COR-L47 (cell line): Measurements from ENCODE around the gene SYNRG.
A peak's percentile ranks its signal among the peaks of the same experiment; 100 is the strongest.
"Not testable (repeated sequence)": the region's sequence is repeated elsewhere in the genome, so short reads cannot be mapped to it uniquely, and the experiment has no call there.

Experiments
- DNase-seq: peaks from one replicate; lab custom pipeline; 2025; lab: John Stamatoyannopoulos, UW

Gene SYNRG

DNA sequence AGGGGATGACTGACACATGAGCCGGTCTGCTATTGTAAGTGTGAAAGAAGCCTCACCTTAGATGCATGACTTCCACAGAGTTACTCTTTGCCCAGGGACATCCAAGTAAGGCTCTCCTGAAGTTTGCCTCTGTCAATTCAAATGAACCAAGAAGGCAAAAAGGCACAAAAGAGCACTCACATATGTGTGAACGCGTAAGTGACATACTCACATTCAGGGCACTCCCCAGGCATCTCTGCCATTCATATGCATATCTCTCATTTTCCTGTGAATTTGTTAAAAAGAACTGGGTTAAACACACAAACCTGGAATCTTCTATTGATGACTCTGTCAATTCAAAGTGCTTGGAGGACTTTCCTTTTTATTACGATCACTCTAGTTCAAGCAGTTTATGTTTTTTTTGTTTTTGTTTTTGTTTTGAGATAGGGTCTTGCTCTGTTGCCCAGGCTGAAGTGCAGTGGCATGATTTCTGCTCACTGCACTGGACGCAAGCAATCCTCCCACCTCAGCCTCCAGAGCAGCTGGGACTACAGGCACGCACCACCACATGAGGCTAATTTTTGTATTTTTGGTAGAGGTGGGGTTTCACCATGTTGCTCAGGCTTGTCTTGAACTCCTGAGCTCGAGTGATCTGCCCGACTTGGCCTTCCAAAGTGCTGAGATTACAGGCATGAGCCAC lies 70.1 kb downstream of the SYNRG start:
- no peak for DNase-seq

DNA sequence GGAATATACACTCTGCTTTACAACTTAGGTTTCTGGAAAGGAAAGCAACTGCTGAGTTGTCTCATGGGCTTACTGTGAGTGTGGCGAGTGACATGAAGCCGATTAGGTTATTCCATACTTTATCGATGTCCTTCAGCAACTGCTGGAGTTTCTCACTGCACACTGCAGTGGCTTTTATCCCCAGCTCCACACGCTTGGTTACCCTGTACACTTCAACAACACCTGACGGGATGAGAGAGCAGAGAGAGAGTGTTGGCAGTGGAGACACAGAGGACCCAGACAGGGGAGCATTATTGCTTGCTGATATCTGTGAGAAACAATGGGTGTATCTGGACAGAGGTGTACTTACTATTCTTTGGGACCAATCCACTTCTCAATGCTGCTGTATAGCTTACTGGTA lies 73.3 kb downstream of the SYNRG start:
- no peak for DNase-seq

DNA sequence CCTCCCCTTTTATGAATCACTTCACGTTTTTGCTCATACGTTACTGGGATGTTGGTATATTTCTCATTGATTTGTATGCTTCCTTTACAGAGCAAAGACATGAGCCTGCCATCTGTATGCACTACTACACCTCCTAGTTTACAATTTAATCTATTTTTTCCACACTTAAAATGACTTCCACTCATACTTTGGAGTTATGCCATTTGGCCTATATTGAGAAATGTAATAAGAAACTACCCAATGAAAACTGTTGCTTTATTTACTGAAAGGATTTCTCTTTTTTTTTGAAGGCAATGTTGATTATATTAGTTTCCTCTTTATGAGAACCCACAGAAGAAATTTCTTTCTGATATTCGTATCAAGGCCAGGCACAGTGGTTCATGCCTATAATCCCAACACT lies 76.5 kb downstream of the SYNRG start:
- DNase-seq = no peak

DNA sequence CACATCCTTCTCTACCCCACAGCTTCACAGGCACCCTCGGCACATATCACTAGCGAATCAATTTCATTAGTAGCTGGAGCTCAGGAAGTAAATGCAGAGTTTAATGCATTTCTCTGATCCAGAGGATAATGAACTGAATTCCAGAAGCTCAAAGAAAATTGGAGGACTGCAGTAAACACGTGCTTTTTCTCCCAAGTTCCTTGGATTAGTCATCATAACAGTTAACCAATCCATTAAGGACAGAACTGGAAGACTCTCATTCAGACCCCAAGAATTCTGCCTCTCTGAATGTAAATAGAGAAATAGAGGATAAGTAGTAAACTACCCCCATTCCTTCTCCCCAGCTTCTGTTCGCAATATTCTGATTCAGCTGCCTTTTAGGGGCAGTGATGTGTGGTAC lies 78.8 kb downstream of the SYNRG start:
- DNase-seq = no peak

DNA sequence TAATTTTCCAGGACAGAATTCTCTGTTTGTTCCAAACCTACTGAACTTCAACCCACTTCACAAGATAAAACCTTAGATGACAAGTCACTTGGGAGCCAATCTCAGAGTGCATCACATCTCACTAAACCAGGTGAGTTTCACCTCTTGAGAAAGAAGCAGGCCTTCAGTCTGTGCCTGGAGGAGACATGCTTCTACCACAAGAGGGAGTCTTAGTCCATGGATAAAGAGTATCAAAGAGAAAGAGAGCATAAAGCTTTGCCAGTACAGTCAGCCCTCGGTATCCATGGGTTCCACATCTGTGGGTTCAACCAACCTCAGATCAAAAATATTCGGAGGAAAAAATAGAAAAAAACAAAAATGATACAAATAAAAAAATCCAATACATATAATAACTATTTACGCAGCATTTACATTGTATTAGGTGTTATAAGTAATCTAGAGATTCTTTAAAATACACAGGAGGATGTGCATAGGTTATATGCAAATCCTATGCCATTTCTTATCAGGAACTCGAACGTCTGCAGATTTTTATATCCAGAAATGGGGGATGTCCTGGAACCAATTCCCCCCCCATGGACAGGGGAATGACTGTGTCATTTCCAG lies 81.9 kb downstream of the SYNRG start:
- DNase-seq = peak; percentile 13

DNA sequence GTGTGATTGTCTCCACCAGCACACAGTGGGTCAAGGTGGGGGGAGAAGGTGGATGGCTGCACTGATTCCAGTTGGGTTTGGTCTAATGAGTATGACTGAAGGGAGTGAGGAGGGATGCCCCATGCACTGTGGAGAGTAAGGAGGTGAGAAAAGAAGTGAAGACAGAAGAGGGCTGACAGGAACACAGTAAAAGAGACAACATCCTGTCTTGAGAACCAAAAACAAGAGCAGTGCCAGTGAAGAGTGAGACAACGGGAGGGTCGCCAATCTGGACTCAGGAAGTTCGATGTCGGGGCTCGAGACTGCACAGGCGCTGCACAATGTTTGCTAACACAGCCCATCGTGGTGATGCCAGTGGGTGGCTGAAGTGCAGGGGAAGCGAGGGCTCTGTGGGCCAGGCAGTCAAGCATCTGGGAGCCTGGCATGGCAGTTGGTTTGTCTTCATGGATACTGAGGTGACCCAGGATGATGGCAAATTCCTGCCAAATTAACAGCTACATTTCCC lies 85.5 kb downstream of the SYNRG start:
- no peak for DNase-seq

DNA sequence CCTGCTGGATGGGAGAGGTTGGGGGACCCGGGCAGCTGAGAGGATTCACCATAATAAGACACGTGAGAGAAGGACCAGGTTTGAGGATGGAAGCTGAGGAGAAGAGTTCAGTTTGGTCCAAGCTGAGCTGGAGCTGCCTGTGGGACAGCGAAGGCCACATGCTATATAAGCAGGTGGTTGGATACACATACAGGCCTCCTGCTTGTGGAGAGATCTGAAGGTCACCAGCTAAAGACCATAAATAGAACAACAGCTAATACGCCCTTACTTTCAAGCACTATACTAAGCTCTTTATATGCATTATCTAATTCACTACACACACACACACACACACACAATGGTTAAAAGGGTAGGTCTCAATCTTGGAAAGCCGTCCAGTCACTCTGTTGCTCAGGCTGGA lies 87.4 kb downstream of the SYNRG start:
- DNase-seq = no peak

DNA sequence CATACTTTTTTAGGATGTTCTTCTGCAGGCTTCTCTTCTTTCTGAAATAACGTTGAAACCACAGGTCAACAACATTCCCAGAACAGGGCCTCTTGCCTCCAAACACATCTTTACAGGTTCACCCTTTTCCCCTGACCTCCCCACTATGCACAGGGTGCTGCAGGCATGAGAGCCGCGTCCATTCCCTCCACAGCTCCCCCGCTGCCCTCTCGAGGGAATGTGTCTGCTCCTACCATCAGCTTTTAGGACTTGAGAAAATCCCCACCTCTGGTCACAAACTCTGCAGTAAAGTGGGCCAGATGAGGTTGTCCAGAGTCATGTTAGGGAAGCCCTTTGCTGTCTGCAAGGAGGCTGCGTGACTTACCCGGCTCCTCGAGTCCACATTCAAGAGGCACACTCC lies 89.0 kb downstream of the SYNRG start:
- no peak for DNase-seq

DNA sequence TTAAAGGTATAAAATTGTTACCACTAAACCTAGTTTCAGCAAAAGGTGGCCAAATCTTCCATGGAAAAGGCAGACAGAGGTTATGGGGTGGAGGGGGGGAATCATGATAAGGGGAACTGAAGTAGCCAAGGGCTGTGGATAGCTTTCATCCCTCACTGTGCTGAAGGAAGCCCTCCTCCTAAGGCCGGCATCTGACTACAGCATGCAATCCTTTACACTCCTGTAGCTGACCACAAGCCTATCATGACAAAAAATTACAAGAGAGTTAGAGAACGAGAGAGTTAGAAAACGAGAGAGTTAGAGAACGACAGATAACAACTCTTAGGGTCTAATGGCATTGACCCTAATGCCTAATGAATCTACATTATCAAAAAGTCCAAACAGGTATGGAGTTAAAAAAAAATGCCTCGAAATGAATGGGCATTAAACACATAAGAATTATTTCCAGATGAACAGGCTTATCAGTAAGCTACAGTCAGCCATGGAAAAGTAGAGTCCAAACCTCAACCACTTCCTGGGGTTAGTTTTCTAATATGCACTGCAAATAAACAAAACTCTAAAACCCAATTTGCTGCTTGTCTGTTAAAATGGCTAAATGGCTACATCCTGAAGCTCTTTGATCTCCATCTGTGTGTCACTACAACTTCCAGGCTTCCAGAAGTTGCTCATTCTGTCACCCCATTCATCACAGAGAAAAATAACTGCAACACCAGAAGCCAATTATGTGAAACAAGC lies 89.8 kb downstream of the SYNRG start:
- DNase-seq = no peak

DNA sequence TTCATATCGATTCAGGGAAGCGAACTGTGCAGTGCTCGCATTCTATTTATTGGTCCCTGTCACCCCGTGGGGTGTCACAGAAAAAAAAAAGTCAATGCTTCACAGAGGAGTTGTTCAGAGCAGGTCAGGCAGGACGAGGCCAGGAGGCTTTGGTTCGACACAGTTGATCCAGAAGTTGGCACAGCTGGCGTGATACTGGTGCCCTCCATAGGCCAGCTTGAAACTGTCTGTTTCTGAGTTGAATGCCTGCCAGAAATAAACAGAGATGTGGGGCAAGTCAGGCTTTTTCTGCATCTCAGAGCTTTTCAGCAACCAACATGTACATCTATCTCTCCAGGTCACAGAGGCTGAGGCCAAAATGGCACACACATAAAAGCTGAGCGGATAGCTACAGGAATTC lies 90.4 kb downstream of the SYNRG start:
- DNase-seq = no peak

DNA sequence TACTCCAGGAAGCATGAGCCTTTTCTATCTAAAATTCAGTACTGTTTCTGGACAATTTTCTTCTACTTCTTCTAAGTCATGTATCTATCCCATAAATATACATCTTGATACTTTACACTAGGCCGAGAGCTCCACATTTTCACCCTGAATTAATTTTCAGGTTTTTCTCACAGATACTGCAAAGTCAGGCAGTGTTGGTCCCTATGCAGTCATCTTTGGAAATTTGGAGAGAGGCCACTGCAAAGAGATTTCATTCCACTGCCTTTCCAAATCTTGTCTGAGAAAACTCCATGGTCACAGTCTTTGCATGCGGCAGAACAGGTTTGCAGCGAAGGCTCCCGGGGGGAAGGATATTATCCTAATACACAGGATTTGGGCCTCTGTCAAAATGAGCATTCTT lies 91.3 kb downstream of the SYNRG start:
- DNase-seq = no peak

DNA sequence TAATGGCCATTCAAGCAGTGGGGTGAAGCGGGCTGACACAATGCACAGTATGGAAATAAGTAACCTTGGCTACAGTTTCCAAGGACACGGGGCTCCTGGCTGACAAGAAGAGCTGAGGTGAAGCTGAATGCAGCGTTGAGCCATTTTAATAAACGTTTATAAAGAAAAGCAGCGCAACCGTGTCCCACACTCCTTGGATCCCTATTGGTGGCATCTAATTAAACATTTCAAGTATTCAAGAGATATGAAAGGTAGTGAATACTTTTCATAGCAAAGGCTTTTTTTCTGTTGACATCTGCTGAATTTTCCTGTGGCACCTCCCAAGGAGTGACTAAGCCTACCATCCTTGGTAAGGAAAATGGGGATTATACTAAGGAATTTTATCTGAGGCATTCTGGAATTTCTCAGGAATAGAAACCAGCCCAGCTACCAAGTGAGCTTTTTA lies 93.1 kb downstream of the SYNRG start:
- no peak for DNase-seq

DNA sequence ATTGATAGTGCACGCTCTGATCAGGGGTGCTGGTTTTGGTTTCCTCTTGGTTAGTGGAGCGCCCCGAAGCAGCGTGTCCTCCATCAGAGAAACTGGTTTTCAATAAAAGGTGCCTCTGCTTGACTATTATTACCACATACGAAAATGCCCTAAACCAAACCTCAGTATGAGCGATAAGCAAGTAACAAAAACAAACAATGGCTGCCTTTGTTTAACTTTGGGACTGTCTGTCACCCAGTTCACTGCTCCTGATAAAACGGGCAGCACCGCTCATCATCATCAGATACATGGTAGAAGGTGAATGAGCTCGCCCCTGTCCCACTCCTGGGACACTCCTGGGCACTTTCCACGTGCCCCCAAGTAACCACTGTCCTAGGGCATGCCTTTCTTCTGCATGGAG lies 95.5 kb downstream of the SYNRG start:
- DNase-seq = no peak

DNA sequence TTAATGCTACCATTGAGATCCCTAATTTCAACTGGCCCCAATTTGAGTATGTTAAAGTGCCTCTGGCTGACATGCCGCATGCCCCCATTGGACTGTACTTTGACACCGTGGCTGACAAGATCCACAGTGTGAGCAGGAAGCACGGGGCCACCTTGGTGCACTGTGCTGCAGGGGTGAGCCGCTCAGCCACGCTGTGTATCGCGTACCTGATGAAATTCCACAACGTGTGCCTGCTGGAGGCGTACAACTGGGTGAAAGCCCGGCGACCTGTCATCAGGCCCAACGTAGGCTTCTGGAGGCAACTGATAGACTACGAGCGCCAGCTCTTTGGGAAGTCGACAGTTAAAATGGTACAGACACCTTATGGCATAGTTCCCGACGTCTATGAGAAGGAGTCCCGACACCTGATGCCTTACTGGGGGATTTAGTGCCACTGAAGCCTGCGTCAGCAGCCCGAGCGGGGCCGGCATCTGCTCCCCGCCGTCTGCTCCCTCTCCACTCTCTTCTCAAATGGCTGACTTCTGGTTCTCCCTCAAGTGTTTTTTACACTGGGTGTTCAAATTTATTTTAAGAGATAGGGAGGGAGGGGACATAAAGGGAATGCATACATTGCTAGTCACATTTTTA lies 96.7 kb downstream of the SYNRG start:
- no peak for DNase-seq

DNA sequence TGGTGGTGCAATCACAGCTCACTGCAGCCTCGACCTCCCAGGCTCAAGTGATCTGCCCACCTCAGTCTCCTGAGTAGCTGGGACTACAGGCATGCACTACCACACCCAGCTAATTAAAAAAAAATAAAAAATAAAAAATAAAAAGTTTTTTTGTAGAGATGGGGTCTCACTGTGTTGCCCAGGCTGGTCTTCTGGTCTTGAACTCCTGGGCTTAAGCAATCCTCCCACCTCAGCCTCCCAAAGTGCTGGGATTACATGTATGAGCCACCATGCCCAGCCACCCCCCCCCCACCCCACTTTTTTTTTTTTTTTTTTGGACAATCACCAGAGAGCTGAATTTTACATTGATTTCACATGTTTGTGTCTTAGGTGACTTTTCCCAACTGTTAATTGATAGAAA lies 97.6 kb downstream of the SYNRG start:
- not testable (repeated sequence) for DNase-seq

DNA sequence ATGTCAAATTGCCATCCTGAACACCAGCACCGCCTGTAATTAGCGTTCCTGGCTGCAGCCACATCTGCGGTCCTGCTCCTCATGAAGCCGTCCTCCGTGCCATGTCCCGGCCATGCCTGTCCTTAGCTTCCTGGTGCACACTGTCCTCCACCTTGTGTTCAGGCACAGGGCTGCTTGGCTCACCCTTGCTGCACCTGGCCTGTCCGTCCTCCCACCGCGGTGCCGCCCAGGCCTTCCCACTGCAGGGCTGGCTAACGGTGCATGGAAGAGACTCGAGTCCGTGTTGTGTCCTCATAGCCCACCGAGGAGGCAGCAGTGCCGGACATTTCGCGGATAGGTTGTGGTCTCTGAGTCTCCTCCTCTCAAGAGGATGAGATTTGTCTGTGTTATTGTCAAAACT lies 99.2 kb downstream of the SYNRG start:
- no peak for DNase-seq

DNA sequence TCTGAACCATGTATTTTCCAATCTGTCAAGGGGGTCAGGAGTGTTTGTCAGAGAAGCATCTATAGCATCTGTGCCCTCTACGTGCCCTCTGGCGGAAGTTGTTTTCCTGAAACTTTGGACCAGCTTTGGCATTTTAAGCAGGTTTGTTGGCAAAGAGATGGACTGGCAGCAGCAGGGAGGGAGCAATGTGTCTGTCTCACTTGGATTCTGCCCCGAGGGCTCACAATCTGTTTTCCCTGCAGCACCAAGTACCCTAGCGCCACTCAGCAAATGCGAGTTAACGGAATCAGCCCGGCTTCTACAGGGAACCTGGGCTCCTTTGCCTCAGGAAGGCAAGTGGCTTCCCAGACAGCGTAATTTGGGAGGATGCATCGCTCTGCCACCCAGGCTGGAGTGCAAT lies 102.1 kb downstream of the SYNRG start:
- no peak for DNase-seq

DNA sequence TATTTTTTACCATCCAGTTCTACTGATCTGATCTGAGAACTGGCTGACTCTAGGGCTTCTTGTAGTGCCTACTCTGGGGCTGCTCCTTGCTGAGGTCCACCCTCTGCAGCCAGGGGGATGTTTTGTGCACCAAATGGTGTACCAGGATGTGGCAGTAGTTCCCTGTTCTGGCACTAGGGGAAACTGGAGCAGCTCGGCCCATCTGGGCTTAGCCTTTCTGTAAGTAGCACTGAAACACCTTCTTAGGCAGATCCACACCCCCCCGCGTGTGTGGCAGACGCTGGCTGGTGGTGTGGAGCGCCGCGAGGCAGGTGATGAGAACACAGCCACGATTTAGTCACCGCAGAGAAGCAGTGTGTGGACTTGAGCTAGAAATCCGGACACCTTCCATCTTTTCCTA lies 102.5 kb downstream of the SYNRG start:
- peak; percentile 22 for DNase-seq

DNA sequence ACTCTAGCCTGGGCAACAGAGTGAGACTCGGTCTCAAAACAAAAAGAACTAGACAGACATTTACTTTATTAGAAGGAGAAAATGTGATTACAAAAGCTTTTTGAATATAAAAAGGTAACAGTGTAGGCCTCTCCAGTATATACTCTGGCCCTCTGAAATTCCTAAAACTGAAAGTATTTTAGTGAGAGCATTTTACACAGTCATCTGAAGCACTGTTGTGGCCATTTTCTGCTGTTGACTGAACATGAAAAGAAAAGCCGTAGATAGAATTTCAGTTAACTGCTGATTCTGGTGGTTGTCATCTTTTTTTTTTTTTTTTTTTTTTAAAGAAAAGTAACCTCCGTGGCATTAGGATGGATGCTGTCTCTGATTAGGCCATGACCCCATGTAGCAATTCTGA lies 103.9 kb downstream of the SYNRG start:
- DNase-seq = no peak

DNA sequence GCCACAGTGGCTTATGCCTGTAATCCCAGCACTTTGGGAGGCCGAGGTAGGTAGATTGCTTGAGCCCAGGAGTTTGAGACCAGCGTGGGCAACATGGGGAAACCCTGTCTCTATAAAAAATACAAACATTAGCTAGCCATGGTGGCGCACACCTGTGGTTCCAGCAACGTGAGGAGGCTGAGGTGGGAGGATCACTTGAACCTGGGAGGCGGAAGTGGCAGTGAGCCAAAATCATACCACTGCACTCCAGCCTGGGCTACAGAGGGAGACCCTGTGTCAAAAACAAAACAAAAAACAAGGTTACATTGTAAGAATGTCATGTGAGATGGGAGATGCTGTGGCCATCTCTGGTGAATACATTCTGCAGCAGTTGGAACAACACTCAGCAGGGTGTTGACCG lies 106.1 kb downstream of the SYNRG start:
- no peak for DNase-seq

DNA sequence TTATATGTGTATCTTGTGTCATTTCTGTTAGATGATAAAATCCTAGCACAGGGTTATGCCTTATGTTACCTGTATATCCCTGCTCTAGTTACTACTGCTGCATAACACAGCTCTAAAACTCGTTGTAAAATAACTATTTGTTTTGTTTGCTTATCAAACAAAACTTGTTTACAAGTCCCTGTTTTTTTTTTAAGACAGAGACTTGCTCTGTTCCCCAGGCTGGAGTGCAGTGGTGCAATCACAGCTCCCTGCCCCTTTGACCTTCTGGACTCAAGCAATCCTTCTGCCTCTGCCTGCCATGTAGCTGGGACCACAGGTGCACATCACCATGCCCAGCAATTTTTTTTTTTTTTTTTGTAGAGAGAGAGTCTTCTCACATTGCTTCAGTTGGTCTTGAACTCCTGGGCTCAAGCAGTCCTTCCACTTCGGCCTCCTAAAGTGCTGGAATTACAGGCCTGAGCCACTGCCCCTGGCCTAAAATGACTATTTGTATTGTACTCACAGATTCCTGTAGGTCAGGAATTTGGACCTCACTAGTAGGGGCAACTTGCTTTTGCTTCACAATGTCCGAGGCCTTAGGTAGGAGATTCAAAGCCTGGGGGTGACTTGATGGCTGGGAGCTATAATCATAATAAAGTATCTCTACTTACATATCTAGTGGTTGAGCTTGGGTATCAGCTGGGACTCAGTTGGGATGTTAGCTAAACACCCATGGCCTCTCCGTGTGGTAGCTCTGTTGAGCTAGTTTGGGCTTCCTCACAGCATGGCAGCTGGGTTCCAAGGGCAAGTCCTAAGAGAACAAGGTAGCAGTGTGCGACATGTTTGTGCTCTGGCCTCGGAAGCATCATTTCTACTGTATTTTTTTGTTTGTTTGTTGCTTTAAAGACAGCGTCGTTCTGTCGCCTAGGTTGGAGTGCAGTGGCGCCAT lies 106.9 kb downstream of the SYNRG start:
- DNase-seq = no peak

DNA sequence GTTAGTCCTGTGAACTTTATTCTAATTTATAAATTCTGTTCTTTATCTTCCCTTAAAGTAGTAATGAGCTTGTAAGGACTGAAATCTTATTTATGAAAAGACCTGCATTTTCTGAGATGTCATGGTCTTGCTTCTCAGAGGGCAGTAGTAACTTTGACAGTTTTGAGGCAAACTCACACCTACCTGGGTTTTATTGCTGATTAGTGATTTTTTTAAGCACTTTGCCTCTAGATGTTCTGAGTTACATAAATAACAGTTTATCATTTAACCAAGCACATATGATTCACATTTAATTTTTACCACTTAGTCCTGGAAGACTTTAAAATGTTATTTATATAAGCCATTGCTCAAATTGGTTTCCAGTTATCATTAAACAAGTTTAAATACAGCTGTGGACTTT lies 108.8 kb downstream of the SYNRG start:
- no peak for DNase-seq
